SK-N-SH (cell line): ENCODE measurements around the gene RFX2. TPM values are rescaled to one million over a fixed set of nuclear protein-coding genes. Genes with fewer than 3 reads are reported as not detected.
A peak's percentile ranks its signal among the peaks of the same experiment; 100 is the strongest.

ENCODE experiments used
- CTCF ChIA-PET: fragments of 300-600, 350-600 bp; formaldehyde crosslinking; extraction: SDS; loops from one replicate; lab custom pipeline; 2021; lab: Yijun Ruan, JAX
- POLR2A ChIA-PET: fragments of 350-600 bp; sonication (Branson Sonifier 250); formaldehyde crosslinking; extraction: SDS; loops from one replicate; lab custom pipeline; 2020; ENCODE audit warnings: antibody characterized with exemption, inconsistent platforms; lab: Yijun Ruan, JAX
- DNase-seq: peaks from one replicate; pipeline ENCODE4 v3.0.0; 2012
- H2AFZ ChIP-seq: fragments of 200-600 bp; sonication (generic); 2 replicates; pipeline ENCODE4 v1.8.1; 2016; ENCODE audit warnings: antibody characterized with exemption, mild to moderate bottlenecking, low read depth
- H3F3A ChIP-seq: fragments of 200-600 bp; sonication (generic); replicated peaks from 2 replicates; pipeline ENCODE3; 2016; ENCODE audit warnings: antibody characterized with exemption, mild to moderate bottlenecking; ENCODE audit not compliant: insufficient read depth
- H3K27ac ChIP-seq, 2 experiments: fragments of 200-500 bp in 1 of 2; fragments of 200-600 bp in 1 of 2; sonication (Bioruptor generic) in 1 of 2; sonication (generic), shearing (Covaris generic) in 1 of 2; 2 replicates each; pipeline versions ENCODE4 v1.5.1 to v1.6.1; 2014 to 2016; ENCODE audit warnings: low read depth in 2 of 2, inconsistent platforms in 1 of 2, low read length in 1 of 2, mild to moderate bottlenecking in 1 of 2, mixed read lengths in 1 of 2
- H3K27me3 ChIP-seq: fragments of 200-600 bp; sonication (generic), shearing (Covaris generic); 2 replicates; pipeline ENCODE4 v1.6.1; 2016; ENCODE audit warnings: mixed run types; ENCODE audit not compliant: insufficient read depth
- H3K36me3 ChIP-seq, 2 experiments: fragments of 200-500 bp in 1 of 2; fragments of 200-600 bp in 1 of 2; sonication (Bioruptor generic) in 1 of 2; sonication (generic) in 1 of 2; replicated peaks in 1 of 2; 2 replicates each; pipeline versions ENCODE3 to v1.5.1; 2014 to 2016; ENCODE audit warnings: low read length in 1 of 2, mild to moderate bottlenecking in 1 of 2; ENCODE audit not compliant: insufficient read depth in 2 of 2, control insufficient read depth in 1 of 2
- H3K4me1 ChIP-seq, 2 experiments: fragments of 200-500 bp in 1 of 2; fragments of 200-600 bp in 1 of 2; sonication (Bioruptor generic) in 1 of 2; sonication (generic), shearing (Covaris generic) in 1 of 2; 2 replicates each; pipeline versions ENCODE4 v1.5.1 to v1.6.1; 2014 to 2016; ENCODE audit warnings: low read depth in 1 of 2, low read length in 1 of 2, mixed run types in 1 of 2; ENCODE audit not compliant: insufficient read depth in 2 of 2, control insufficient read depth in 1 of 2
- H3K4me2 ChIP-seq: fragments of 200-600 bp; sonication (generic), shearing (Covaris generic); 2 replicates; pipeline ENCODE4 v1.6.1; 2017; ENCODE audit warnings: mixed run types
- H3K4me3 ChIP-seq, 2 experiments: fragments of 200-500 bp in 1 of 2; fragments of 200-600 bp in 1 of 2; sonication (Bioruptor generic) in 1 of 2; sonication (generic), shearing (Covaris generic) in 1 of 2; 2 replicates each; pipeline versions ENCODE4 v1.5.1 to v1.8.1; 2014 to 2016; ENCODE audit warnings: low read depth in 2 of 2, inconsistent platforms in 1 of 2, low read length in 1 of 2, mild to moderate bottlenecking in 1 of 2, mixed read lengths in 1 of 2, moderate library complexity in 1 of 2
- H3K79me2 ChIP-seq: fragments of 200-600 bp; sonication (generic); 2 replicates; pipeline ENCODE4 v1.8.1; 2017; ENCODE audit warnings: mild to moderate bottlenecking; ENCODE audit not compliant: insufficient read depth
- H3K9ac ChIP-seq: fragments of 200-600 bp; sonication (generic); 2 replicates; pipeline ENCODE4 v1.6.1; 2017; ENCODE audit warnings: mixed run types
- H3K9me2 ChIP-seq: fragments of 200-600 bp; sonication (generic); 2 replicates; pipeline ENCODE4 v1.6.1; 2017; ENCODE audit warnings: mixed run types
- H3K9me3 ChIP-seq: fragments of 200-600 bp; sonication (generic); 2 replicates; pipeline ENCODE4 v1.6.1; 2017; ENCODE audit warnings: mixed run types, mild to moderate bottlenecking, moderate library complexity
- H4K20me1 ChIP-seq: fragments of 200-600 bp; sonication (generic); 2 replicates; pipeline ENCODE4 v1.6.1; 2017; ENCODE audit warnings: mild to moderate bottlenecking, mixed run types; ENCODE audit not compliant: insufficient read depth
- CHD2 ChIP-seq: fragments of 150-350 bp; IDR thresholded peaks from 2 replicates; pipeline ENCODE4 v1.6.1; 2018; ENCODE audit warnings: low read length; ENCODE audit not compliant: partially characterized antibody
- EP300 ChIP-seq, 2 experiments: IDR thresholded peaks; 2 replicates each; pipeline versions ENCODE4 v1.4.0 to v1.6.1; 2012; ENCODE audit warnings: borderline replicate concordance in 1 of 2, low read depth in 1 of 2, low read length in 1 of 2
- EZH2phosphoT487 ChIP-seq: fragments of 200-600 bp; sonication (generic); IDR thresholded peaks from 2 replicates; pipeline ENCODE4 v1.6.1; 2017; ENCODE audit warnings: low read depth, mixed run types, mild to moderate bottlenecking, antibody characterized with exemption, moderate library complexity, borderline replicate concordance
- MXI1 ChIP-seq: IDR thresholded peaks from 2 replicates; pipeline ENCODE4 v1.6.1; 2012; ENCODE audit warnings: mild to moderate bottlenecking, low read depth, low read length, improper control_type of control experiment
- POLR2AphosphoS5 ChIP-seq: IDR thresholded peaks from 2 replicates; pipeline ENCODE4 v1.6.1; 2012; ENCODE audit warnings: low read depth, low read length
- RCOR1 ChIP-seq: fragments of 150-350 bp; IDR thresholded peaks from 2 replicates; pipeline ENCODE4 v1.6.1; 2017; ENCODE audit warnings: antibody characterized with exemption, low read length
- TEAD4 ChIP-seq: IDR thresholded peaks from 2 replicates; pipeline ENCODE4 v1.4.0; 2012; ENCODE audit warnings: mild to moderate bottlenecking, borderline replicate concordance; ENCODE audit not compliant: insufficient read depth
- WGBS: methylation state at CpG from one replicate; pipeline ENCODE4 v1.1.6; 2017; ENCODE audit warnings: low lambda C conversion rate; 5-methylcytosine and 5-hydroxymethylcytosine counted together
- polyA plus RNA-seq, 3 experiments: library from polyadenylated mRNA; depleted of rRNA; stranded (reverse); fragments of >200 nt; gene quantifications; 2 replicates each; pipeline ENCODE4 v1.2.3, GENCODE V29; 2012
- TF ChIP-seq, protein P1 (sequence below): IDR thresholded peaks from 2 replicates; pipeline ENCODE4 v1.4.0; 2012; ENCODE audit warnings: low read depth
- TF ChIP-seq, protein P2 (sequence below): IDR thresholded peaks from 2 replicates; pipeline ENCODE4 v1.6.1; 2012; ENCODE audit warnings: mild to moderate bottlenecking, low read depth, low read length, moderate library complexity

The RFX2 gene
- polyA plus RNA-seq, 1 of the 3 experiments (the other 2 are of a cell fraction) = 12.6 TPM

DNA sequence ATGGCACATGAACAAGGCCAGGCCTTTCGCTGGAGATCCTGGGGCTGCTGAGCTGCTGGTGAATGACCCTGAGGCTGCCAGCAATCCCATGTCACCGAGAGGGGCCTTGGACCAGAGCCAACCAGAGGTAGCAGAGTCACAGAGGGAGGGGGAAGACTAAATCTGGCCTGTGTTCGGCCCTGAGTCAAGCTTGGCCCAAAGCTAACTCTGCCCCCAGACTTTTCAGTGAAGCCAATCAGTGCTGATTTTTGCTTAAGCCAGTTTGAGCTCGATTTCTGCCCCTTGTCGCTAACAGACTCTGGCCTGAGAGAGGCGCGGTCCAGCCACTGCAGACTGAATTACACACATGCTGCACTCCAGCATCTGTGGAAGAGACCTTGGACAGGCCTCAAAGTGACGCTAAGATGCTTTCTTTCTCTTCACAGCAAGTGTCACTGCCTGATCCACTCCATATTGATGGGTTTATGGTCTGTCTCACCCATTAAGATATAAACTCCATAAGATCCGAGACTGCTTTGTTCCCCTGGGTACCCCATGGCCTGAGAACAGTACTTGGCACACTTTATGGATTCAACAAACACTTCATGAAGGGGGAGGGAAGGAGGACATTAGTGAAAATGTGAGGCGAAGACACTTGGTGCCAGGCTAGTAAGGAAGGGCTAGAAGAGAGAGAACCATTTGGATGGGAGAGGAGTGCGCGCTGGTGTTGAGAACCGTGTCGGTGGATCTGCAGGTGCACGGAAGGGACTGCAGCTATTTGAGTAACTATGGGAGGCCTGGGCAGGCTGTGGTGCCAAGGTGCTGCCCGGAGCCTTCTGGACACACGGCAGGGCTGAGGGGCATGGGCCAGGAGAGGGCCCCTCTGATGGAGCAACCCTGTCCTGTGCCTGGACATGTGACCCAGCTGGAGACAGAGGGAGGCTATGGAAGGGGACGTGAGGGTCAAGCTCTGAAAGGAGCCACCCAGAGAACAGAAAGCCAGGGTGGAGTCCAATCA is 150.0 kb downstream of the RFX2 start:
- Histone ChIP-seq H3K9me2 (no peaks in the 10 kb centered on the region), H3K4me1 (peaks cover 0 to 69% of the 10 kb centered on the region in 2 experiments; a peak in 2 of 4 replicates), H3K9me3 (no peaks in the 10 kb centered on the region), H4K20me1 (peaks cover 96% of the 10 kb centered on the region), H3F3A (no peaks in the 10 kb centered on the region), H3K36me3 (no peaks in the 10 kb centered on the region), H3K4me2 (no peak overlapping the region), H3K4me3 (no peak overlapping the region), H2AFZ (no peak overlapping the region), H3K27ac (peak overlapping the region in 1 of 2 experiments; percentile 88; a peak in 2 of 4 replicates), H3K79me2 (peaks cover 99% of the 10 kb centered on the region), H3K27me3 (no peaks in the 10 kb centered on the region), H3K9ac (no peak overlapping the region)
- CTCF ChIA-PET = interaction anchor here (1.1 to 2.3 kb wide), 8 partner anchors 8 to 156 kb away, joined by 3 to 18 read pairs (median 6); no protein-coding TSS in a partner anchor
- TF ChIP-seq MXI1 (peak; percentile 93), TEAD4 (no peak), CHD2 (peak; percentile 15), EP300 (IDR thresholded peaks at IDR 0.05; ENCODE audit: borderline replicate concordance in 1 of 2, low read depth in 1 of 2, low read length in 1 of 2) (peak in 1 of 2 experiments; percentile 62; a peak in 1 of 4 replicates), RCOR1 (peak; percentile 31; the same call in 1 of the 2 replicates)
- DNase-seq = peak; percentile 90
- POLR2A ChIA-PET = interaction anchor here (0.6 to 1.2 kb wide), 3 partner anchors 18 to 132 kb away, joined by 4 read pairs; partner anchors contain the start of gene RANBP3
- WGBS = 70% methylated on average over 14 of the region's 18 CpGs

DNA sequence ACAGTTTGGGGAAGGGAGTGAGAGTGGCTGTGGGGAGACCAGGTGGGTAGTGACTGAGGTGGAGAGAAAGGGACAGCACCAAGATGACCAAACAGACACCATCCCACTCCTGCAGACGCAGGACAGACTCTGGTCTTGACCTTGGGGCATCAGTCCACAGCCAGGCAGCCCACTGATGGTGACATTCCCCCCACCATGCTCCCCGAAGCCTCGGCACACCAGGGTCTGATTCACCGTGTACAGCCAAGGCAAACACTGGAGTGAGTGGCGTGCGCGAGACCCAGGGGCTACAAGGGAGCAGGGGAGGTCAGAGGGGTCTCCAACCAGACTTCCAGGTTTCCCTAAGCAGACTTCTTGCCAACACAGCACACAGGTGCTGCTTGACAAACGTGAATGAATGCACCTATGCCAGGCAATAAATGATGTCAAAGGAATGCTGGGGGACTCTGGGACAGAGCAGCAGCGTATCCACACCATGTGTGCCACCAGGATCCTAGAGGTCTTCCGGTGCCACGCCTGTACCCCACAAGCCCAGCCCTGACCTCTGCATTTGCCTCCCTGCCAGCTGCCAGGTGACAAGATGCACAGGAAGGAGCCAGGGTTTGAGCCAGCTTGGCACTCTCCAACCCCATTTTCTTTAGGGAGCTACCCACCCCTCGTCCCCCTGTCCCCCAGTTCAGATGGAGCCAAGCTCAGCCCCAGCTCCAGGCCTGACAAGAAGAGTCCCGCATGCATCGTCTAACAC is 150.9 kb downstream of the RFX2 start:
- POLR2A ChIA-PET = interaction anchor here (0.7 to 1.2 kb wide), 3 partner anchors 19 to 24 kb away, joined by 4 read pairs; partner anchors contain the start of gene RANBP3
- Histone ChIP-seq H3K9me2 (no peaks in the 10 kb centered on the region), H3K4me1 (peaks cover 5 to 76% of the 10 kb centered on the region in 2 experiments; a peak in 3 of 4 replicates)

More for the DNA sequence above, 150.9 kb downstream of the RFX2 start:
- Histone ChIP-seq H3K27ac (peak overlapping the region in 1 of 2 experiments; percentile 88; a peak in 2 of 4 replicates), H3K36me3 (no peaks in the 10 kb centered on the region), H3K9ac (no peak overlapping the region), H2AFZ (no peak overlapping the region), H3K4me3 (no peak overlapping the region), H3F3A (no peaks in the 10 kb centered on the region), H3K79me2 (peaks cover 99% of the 10 kb centered on the region), H3K9me3 (no peaks in the 10 kb centered on the region), H4K20me1 (peaks cover 98% of the 10 kb centered on the region), H3K4me2 (no peak overlapping the region), H3K27me3 (no peaks in the 10 kb centered on the region)
- WGBS = 75% methylated on average over 4 of the region's 14 CpGs
- CTCF ChIA-PET = interaction anchor here (1.1 to 2.3 kb wide), 7 partner anchors 9 to 155 kb away, joined by 3 to 18 read pairs (median 6); no protein-coding TSS in a partner anchor
- TF ChIP-seq CHD2 = no peak
- no peak for TF ChIP-seq RCOR1
- TF ChIP-seq, protein P1, sequence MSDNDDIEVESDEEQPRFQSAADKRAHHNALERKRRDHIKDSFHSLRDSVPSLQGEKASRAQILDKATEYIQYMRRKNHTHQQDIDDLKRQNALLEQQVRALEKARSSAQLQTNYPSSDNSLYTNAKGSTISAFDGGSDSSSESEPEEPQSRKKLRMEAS = no peak
- TF ChIP-seq POLR2AphosphoS5 = no peak
- TF ChIP-seq EZH2phosphoT487 = no peak
- TF ChIP-seq, protein P2, sequence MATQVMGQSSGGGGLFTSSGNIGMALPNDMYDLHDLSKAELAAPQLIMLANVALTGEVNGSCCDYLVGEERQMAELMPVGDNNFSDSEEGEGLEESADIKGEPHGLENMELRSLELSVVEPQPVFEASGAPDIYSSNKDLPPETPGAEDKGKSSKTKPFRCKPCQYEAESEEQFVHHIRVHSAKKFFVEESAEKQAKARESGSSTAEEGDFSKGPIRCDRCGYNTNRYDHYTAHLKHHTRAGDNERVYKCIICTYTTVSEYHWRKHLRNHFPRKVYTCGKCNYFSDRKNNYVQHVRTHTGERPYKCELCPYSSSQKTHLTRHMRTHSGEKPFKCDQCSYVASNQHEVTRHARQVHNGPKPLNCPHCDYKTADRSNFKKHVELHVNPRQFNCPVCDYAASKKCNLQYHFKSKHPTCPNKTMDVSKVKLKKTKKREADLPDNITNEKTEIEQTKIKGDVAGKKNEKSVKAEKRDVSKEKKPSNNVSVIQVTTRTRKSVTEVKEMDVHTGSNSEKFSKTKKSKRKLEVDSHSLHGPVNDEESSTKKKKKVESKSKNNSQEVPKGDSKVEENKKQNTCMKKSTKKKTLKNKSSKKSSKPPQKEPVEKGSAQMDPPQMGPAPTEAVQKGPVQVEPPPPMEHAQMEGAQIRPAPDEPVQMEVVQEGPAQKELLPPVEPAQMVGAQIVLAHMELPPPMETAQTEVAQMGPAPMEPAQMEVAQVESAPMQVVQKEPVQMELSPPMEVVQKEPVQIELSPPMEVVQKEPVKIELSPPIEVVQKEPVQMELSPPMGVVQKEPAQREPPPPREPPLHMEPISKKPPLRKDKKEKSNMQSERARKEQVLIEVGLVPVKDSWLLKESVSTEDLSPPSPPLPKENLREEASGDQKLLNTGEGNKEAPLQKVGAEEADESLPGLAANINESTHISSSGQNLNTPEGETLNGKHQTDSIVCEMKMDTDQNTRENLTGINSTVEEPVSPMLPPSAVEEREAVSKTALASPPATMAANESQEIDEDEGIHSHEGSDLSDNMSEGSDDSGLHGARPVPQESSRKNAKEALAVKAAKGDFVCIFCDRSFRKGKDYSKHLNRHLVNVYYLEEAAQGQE = no peak
- DNase-seq = no peak
